Smooth muscle cell (in vitro differentiated cells): Measurements from ENCODE around the gene MBOAT2. TPM values are rescaled to one million over a fixed set of nuclear protein-coding genes. Genes with fewer than 3 reads are reported as not detected.

Experiments used
- DNase-seq: peaks from one replicate; lab custom pipeline; 2025; ENCODE audit not compliant: unreplicated experiment; lab: John Stamatoyannopoulos, UW
- H2AFZ ChIP-seq: fragments of 200-600 bp; sonication (generic); 2 replicates; pipeline ENCODE4 v1.6.0; 2016; ENCODE audit warnings: antibody characterized with exemption, low read depth, mild to moderate bottlenecking
- H3F3A ChIP-seq: fragments of 200-600 bp; sonication (generic); 2 replicates; pipeline ENCODE4 v1.6.0; 2017; ENCODE audit warnings: antibody characterized with exemption, low read depth
- H3K27ac ChIP-seq: fragments of 200-600 bp; sonication (generic); 2 replicates; pipeline ENCODE4 v1.5.1; 2016; ENCODE audit warnings: low read depth, mild to moderate bottlenecking
- H3K27me3 ChIP-seq: fragments of 200-600 bp; sonication (generic); 2 replicates; pipeline ENCODE4 v1.6.1; 2016; ENCODE audit warnings: low read depth, mild to moderate bottlenecking
- H3K36me3 ChIP-seq: fragments of 200-600 bp; sonication (generic); 2 replicates; pipeline ENCODE4 v1.5.1; 2016; ENCODE audit warnings: low read depth
- H3K4me1 ChIP-seq: fragments of 200-600 bp; sonication (generic); 2 replicates; pipeline ENCODE4 v1.5.1; 2016; ENCODE audit warnings: low read depth
- H3K4me2 ChIP-seq: fragments of 200-600 bp; sonication (generic); 2 replicates; pipeline ENCODE4 v1.6.0; 2016; ENCODE audit warnings: mild to moderate bottlenecking
- H3K4me3 ChIP-seq: fragments of 200-600 bp; sonication (generic); 2 replicates; pipeline ENCODE4 v1.5.1; 2016; ENCODE audit warnings: mild to moderate bottlenecking
- H3K79me2 ChIP-seq: fragments of 200-600 bp; sonication (generic); 2 replicates; pipeline ENCODE4 v1.6.0; 2016; ENCODE audit warnings: low read depth, mild to moderate bottlenecking
- H3K9ac ChIP-seq: fragments of 200-600 bp; sonication (generic); 2 replicates; pipeline ENCODE4 v1.6.0; 2016; ENCODE audit warnings: low read depth
- H3K9me3 ChIP-seq: fragments of 200-600 bp; sonication (generic); replicated peaks from 2 replicates; pipeline ENCODE4 v1.5.1; 2016; ENCODE audit warnings: low read depth
- H4K20me1 ChIP-seq: fragments of 200-600 bp; sonication (generic); 2 replicates; pipeline ENCODE4 v1.6.0; 2016; ENCODE audit warnings: low read depth
- WGBS: methylation state at CpG from one replicate; pipeline ENCODE4 v1.1.7; 2016; ENCODE audit warnings: low lambda C conversion rate; 5-methylcytosine and 5-hydroxymethylcytosine counted together
- polyA plus RNA-seq: library from polyadenylated mRNA; unstranded; fragments of >200 nt; fragmentation: Nextera tagmentation; extraction: Ambion mirVana; gene quantifications from 2 replicates; pipeline ENCODE4 v1.2.1, GENCODE V29; 2016
- total RNA-seq: library from RNA; depleted of rRNA; stranded (reverse); fragments of >200 nt; gene quantifications from 2 replicates; pipeline ENCODE4 v1.2.3, GENCODE V29; 2014
- TF ChIP-seq, protein P1 (sequence below): fragments of 200-600 bp; sonication (generic); IDR thresholded peaks from 2 replicates; pipeline ENCODE4 v1.5.1; 2017; ENCODE audit warnings: borderline replicate concordance, mild to moderate bottlenecking, antibody characterized with exemption; ENCODE audit not compliant: insufficient read depth, poor library complexity, severe bottlenecking

Gene MBOAT2
- total and polyA plus RNA-seq, 2 experiments from 2014 or later: 24.1 to 32.6 TPM

DNA sequence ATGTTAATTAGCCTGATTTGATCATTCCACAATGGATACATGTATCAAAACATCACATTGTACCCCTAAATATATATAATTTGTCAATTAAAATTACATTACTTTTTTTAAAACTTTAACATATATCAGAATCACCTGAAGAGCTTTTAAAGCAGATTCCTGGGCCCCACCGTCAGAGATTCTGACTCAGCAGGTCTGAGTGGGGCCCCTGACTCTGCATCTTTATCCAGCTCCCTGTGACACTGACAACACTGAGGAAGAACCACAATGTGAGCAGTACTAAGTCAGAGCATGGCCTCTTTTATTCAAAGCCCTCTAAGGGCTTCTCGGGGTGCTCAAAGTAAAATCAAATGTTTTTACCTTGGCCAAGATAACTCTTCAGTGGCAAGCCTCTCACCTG, 175.8 kb downstream of the MBOAT2 start:
- Histone ChIP-seq H3K79me2 (peaks cover 51% of the 10 kb centered on the region), H4K20me1 (peaks cover 78% of the 10 kb centered on the region), H3F3A (peaks cover 13% of the 10 kb centered on the region), H3K9ac (no peak overlapping the region), H2AFZ (no peak overlapping the region), H3K27ac (no peak overlapping the region), H3K36me3 (no peaks in the 10 kb centered on the region), H3K9me3 (no peaks in the 10 kb centered on the region), H3K27me3 (no peaks in the 10 kb centered on the region), H3K4me2 (no peak overlapping the region), H3K4me3 (no peak overlapping the region), H3K4me1 (no peaks in the 10 kb centered on the region)
- TF ChIP-seq, protein P1, sequence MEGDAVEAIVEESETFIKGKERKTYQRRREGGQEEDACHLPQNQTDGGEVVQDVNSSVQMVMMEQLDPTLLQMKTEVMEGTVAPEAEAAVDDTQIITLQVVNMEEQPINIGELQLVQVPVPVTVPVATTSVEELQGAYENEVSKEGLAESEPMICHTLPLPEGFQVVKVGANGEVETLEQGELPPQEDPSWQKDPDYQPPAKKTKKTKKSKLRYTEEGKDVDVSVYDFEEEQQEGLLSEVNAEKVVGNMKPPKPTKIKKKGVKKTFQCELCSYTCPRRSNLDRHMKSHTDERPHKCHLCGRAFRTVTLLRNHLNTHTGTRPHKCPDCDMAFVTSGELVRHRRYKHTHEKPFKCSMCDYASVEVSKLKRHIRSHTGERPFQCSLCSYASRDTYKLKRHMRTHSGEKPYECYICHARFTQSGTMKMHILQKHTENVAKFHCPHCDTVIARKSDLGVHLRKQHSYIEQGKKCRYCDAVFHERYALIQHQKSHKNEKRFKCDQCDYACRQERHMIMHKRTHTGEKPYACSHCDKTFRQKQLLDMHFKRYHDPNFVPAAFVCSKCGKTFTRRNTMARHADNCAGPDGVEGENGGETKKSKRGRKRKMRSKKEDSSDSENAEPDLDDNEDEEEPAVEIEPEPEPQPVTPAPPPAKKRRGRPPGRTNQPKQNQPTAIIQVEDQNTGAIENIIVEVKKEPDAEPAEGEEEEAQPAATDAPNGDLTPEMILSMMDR: no peak
- no peak for DNase-seq
- 90% methylated on average over 2 of the region's 2 CpGs for WGBS

DNA sequence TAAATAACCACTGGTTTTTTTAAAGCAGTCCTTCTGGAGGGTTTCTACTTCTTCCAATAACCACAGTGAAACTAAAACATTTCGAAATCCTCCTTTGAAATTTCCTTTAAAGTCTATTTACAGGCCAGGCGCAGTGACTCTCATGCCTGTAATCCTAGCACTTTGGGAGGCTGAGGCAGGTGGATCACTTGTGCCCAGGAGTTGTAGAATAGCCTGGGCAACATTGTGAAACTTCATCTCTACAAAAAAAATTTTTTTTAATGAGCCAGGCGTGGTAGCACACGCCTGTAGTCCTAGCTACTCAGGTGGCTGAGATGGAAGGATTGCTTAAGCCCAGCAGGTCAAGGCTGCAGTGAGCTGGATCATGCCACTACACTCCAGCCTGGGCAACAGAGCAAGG, 181.3 kb downstream of the MBOAT2 start:
- H3K4me3 ChIP-seq: no peak overlapping the region
- peaks cover 13% of the 10 kb centered on the region for H3F3A ChIP-seq
- peak overlapping the region; percentile 13 for H3K27ac ChIP-seq
- DNase-seq: no peak
- H4K20me1 ChIP-seq: peaks cover 67% of the 10 kb centered on the region
- TF ChIP-seq, protein P1: no peak
- no peaks in the 10 kb centered on the region for H3K9me3 ChIP-seq
- peaks cover 5% of the 10 kb centered on the region for H3K36me3 ChIP-seq
- 89% methylated on average over 4 of the region's 4 CpGs for WGBS
- H2AFZ ChIP-seq: no peak overlapping the region
- no peak overlapping the region for H3K9ac ChIP-seq
- no peaks in the 10 kb centered on the region for H3K27me3 ChIP-seq
- peaks cover 2% of the 10 kb centered on the region for H3K79me2 ChIP-seq
- no peak overlapping the region for H3K4me2 ChIP-seq
- no peaks in the 10 kb centered on the region for H3K4me1 ChIP-seq

DNA sequence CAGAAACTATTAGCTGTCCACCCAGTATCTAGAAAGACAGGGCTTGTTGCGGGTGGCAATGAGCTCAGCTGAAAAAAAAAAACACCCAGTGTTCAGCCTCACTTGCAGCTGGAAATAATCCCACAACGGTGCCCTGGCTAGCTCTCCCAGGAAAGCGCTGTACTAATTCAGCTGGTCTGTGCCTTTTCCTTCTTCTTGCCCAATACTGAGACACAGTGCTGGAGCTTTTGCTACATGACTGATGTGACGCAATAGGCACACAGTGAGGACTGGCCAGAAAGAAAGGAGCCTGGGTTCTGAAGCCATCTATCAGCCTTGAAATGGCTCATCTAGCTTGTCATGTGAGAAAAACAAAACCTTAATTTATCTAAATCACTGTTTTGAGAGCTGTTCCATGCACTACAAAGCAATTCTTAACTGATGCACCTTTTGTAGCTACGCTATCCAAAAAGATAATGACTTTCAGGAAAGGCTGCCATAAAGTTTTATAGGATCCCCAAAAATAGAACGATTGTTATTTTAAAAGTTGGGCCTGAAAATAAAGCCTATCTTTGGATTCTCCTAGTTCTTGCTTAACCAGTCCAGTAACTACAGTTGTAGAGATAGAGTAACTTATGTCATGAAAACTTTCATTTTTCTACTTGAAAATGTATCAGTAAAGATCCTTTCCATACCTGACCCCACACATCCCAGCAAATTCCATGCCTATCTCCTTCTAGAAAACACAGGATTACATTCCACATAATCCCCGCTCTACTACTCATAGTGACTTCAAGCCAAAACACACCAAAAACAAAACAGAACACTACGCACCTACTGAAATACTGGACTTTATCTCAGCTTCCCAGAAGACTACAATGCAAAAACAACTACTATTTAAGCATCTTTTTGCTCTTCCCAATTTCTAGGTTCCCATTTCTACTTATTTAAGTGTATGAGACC, 181.9 kb downstream of the MBOAT2 start:
- Histone ChIP-seq H3K4me3 (no peak overlapping the region), H3K27ac (peak overlapping the region; percentile 13), H3K79me2 (no peaks in the 10 kb centered on the region), H3K9me3 (no peaks in the 10 kb centered on the region), H3K27me3 (no peaks in the 10 kb centered on the region), H3F3A (peaks cover 13% of the 10 kb centered on the region), H3K4me2 (no peak overlapping the region), H3K4me1 (no peaks in the 10 kb centered on the region), H2AFZ (no peak overlapping the region), H4K20me1 (peaks cover 62% of the 10 kb centered on the region), H3K9ac (no peak overlapping the region), H3K36me3 (peaks cover 5% of the 10 kb centered on the region)
- no peak for DNase-seq
- WGBS: 61% methylated on average over 8 of the region's 8 CpGs
- TF ChIP-seq, protein P1: no peak
